HCT116 (cell line): ENCODE results near the gene ARHGAP10.

Experiments
- CTCF ChIP-seq, 3 experiments: fragments of 200-600 bp in 1 of 3; sonication (generic) in 1 of 3; IDR thresholded peaks in 2 of 3; conservative IDR thresholded peaks in 1 of 3; 2 replicates each; pipeline ENCODE4 v1.5.1; 2012 to 2017; ENCODE audit warnings: low read depth in 2 of 3, low read length in 2 of 3, antibody characterized with exemption in 1 of 3, borderline replicate concordance in 1 of 3, control low read depth in 1 of 3, mild to moderate bottlenecking in 1 of 3, mixed read lengths in 1 of 3, mixed run types in 1 of 3, moderate library complexity in 1 of 3; ENCODE audit not compliant: insufficient read depth in 1 of 3
- EZH2 ChIP-seq: fragments of 200-600 bp; sonication (generic); IDR thresholded peaks from 2 replicates; pipeline ENCODE4 v1.6.1; 2017; ENCODE audit warnings: antibody characterized with exemption, mixed run types
- EZH2phosphoT487 ChIP-seq: fragments of 200-600 bp; IDR thresholded peaks from 2 replicates; pipeline ENCODE4 v1.6.1; 2018; ENCODE audit warnings: antibody characterized with exemption, borderline replicate concordance
- JUND ChIP-seq: IDR thresholded peaks from 2 replicates; pipeline ENCODE4 v1.6.1; 2012
- MAX ChIP-seq: IDR thresholded peaks from 2 replicates; pipeline ENCODE4 v1.6.1; 2012

GRCh38 chr4:147960971-147961370 is 229.1 kb downstream of the ARHGAP10 start:
- TF ChIP-seq EZH2 (no peak), EZH2phosphoT487 (no peak), CTCF (IDR thresholded peaks at IDR 0.05 in 2 of 3, conservative IDR thresholded peaks at IDR 0.05 in 1 of 3; ENCODE audit: borderline replicate concordance in 1 of 3, insufficient read depth in 1 of 3, low read depth in 2 of 3, low read length in 2 of 3) (no peak), JUND (no peak), MAX (no peak)
